ENCODE measurements around the gene HOXB3.

Gene HOXB3

DNA sequence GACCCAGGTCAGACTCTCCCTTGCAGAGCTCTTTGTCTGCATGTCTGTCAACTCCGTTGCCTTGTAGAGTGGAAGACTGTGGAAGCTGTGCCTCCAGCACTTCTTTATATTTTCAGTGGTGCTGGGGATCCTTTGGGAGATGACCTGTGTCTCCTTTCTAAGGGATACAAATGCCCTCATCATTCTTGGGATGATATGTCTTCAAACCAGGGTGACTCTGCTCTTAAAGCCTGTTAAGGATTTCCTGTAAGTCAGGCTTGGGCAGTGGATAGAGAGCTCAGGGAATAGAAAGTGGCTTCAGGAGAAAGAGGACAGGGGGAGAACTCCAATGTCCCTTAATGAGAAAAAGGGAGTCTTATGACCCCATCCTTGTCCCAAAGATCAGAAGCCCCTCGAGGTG lies 1.5 kb downstream of the HOXB3 start:
- in situ Hi-C loops (cut with MboI; ENCODE audit: low sequenced_read_pairs), result no loop called here

GRCh38 chr17:48588074-48588415 lies 2.0 kb downstream of the HOXB3 start:
- in situ Hi-C loops (cut with MboI; ENCODE audit: low sequenced_read_pairs), result no loop called here

- in situ Hi-C loops (cut with MboI; ENCODE audit: low sequenced_read_pairs), result no loop called here
Observed at GRCh38 chr17:48587276-48588073, 2.6 kb downstream of the HOXB3 start.

GRCh38 chr17:48586355-48587258 lies 3.4 kb downstream of the HOXB3 start:
- in situ Hi-C loops (cut with MboI; ENCODE audit: low sequenced_read_pairs), result no loop called here

- in situ Hi-C loops (cut with MboI; ENCODE audit: low sequenced_read_pairs), result no loop called here
Observed at GRCh38 chr17:48584223-48584741, 5.8 kb downstream of the HOXB3 start.

DNA sequence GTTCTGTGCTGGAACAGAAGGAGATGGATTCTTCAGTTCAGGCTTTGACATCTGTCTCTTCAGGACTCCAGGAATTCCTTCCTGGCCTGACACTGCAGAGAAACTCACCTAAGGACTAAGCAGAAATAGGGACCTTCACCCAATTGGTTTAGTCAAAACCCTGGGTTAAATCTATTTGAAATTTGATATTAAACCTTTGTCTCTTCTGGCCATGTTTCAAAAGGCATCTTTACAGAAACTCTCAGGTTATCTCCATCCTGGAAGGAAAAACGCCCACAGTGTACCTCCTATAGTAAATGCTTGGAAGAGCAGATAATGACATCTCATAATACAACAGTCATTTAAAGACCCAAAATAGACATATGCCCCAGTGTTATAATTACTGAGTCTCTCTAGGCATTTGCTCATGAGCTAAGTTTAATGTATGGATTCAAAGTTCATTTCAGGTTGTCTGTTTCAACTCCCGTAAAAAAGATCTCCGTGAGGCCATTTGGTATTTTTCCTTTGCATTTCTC lies 6.3 kb downstream of the HOXB3 start:
- in situ Hi-C loops (cut with MboI; ENCODE audit: low sequenced_read_pairs), result no loop called here

DNA sequence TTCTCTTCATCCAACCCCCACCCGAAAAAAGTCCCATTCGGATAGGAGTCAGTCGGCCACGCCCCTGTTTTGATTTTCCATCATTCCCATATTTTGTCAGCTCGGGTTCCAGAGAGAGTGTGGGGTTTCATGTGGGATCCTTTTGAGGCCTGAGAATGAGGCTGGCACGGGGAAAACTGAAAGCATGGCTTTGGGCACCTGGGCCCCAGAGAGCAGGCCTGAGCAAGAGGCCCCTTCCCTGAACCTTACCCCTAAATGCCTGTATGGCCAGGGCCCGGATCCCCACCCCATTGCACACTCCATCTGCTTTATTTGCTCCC lies 7.3 kb downstream of the HOXB3 start:
- in situ Hi-C loops (cut with MboI; ENCODE audit: low sequenced_read_pairs), result no loop called here

DNA sequence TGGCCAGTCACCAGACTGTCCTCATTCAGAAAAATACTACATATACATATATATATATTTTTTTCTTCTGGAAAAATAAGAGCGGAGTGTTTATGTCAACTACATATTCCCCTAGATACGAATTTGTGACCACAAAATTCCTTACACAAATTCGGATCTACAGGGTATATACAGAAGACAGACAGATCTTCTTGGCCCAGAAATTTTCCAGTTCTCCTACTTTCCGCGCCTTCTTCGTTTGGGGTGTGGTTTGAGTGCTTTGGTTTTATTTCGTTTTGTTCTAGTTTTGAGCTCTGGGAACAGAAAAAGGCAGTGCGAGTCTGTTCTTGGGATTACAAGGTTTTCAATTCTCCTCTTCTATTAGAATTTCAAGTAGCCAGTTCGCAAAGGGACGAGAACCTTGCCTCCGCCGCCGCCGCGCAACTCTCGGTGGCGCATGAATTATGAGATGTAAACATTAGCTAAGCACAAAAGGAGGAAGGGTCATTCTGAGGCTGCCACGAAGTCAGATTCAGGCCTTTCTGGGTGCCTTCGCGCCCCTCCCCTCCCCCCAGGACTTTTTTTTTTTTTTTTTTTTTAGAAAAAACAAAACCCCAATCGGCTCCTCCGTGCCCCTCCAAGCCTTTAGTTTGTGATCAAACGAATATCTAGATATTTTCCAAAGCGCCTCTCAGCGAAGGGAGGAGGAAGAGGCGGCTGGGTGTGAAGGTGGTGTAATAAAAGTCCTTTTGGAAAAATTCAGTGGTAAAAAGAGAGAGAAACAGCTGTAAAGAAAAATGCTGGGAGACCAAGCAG lies 10.1 kb downstream of the HOXB3 start:
- in situ Hi-C loops (cut with MboI; ENCODE audit: low sequenced_read_pairs), result no loop called here

DNA sequence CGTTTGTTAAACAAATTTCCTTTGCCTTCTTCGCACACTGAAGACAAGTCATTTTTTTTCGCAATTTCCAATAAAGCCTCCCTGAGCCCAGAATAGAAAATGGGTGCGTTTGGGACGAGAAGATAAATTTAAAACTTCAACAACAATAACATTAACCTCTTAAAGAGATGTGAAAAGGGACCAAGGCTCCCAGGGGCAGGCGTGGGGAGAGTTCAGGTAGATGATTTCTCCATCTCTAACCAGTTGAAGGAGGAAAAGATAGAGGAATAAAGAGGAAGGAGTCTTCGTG lies 10.6 kb downstream of the HOXB3 start:
- in situ Hi-C loops (cut with MboI; ENCODE audit: low sequenced_read_pairs), result no loop called here

DNA sequence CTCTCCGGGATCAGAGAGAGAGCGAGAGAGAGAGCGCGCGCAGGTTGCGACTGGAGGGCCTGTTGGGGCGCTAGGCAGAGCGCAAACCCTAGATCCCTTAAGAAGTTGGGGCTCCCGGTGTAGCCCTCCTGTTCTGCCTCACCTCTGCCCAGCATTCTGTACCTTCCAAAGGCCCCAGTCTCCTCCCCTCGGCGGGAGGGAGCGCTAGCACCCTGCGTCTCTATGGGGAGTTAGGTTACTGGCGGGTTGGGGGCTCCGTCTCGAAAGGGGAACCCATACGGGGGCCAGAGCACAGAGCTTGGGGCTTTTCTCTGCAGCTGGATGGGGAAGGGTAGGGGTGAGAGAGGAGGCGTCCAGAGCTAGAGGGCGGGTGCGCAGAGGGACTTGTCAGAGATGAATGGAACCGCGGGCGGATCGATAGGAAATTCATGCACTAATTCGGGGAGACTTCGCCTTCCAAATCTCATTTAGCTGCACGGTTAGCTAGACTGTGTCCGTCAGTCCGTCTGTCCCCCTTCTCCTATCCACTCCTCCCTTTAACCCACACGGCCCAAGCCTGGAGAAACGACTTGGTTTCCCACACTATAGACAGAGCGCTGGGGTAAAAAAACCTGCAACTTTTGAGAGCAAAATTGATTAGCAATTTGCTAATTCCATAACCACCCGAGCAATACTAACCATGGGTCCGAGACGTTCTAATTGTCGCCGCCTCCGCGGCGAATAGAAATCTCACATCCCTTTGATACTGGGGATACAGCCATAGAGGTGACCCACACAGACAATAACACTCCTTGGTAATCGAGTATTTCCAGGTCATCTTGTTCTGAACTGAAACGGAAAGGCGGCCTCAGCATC lies 11.2 kb downstream of the HOXB3 start:
- in situ Hi-C loops (cut with MboI; ENCODE audit: low sequenced_read_pairs), result no loop called here

DNA sequence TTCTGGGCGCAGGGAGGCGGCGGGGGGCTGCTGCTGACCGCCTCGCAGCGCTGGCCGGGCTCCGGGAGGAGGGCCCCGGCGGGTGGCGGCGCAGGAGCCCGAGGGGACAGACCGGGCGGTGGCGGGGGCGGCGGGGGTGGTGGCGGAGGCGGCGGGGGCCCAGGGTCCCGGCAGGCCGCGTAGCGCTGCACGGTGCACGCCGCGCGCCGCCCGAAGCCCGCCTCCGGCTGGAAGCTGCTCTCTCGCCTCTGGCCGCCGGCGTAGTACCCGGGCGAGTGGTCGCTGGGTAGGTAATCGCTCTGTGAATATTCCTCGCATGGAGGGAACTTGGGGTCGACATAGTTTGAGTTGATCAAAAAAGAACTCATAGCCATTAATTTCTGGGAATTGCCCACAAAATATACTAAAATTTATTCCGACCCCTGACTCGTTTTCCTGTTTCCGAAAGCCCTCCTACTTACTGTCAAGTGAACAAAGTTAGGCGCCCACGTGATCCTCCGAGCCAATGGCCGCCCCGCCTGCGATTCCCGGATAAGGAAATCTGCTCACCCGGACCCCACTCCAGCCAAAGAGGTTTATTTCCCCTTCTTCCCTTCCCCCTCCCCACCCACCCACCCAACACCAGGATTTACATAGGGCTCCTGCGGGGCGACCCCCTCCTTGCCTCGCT lies 12.0 kb downstream of the HOXB3 start, which contains the start of gene HOXB4:
Gene HOXB4, minus strand, starts transcription at position 405 of the 670 bp plus-strand sequence. Its CDS starts 31 bp downstream, at position 374.
- in situ Hi-C loops (cut with MboI; ENCODE audit: low sequenced_read_pairs), result no loop called here

DNA sequence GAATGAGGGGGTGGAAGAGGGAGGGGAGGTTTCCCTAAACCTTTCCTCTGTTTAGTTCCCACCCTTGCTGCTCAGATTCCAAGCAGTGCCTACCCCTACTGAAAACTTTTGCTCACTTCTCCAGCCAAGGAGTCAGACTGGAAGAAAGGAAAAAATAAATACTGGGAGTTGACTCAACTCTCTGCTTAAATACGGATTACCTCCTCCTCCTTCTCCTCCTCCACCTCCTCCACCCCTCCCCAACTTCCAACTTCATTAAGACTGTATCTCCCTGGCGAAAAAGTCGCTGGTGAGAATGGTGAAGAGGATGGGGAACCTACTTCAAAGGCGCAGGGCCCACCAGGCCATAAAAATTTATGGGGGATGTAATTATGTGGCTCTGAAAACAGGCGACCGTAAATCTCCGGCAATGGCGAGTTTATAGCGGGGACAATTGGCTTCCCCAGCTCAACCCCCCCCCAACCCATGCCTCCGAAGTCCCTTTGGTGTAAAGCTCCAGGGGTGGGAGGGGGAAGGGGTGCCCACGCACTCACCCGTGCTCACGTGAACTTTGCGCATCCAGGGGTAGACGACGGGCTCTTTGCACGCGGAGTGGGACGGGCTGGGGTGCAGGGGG lies 12.6 kb downstream of the HOXB3 start:
- in situ Hi-C loops (cut with MboI; ENCODE audit: low sequenced_read_pairs), result no loop called here

GRCh38 chr17:48576479-48577309 lies 13.3 kb downstream of the HOXB3 start:
- in situ Hi-C loops (cut with MboI; ENCODE audit: low sequenced_read_pairs), result no loop called here

DNA sequence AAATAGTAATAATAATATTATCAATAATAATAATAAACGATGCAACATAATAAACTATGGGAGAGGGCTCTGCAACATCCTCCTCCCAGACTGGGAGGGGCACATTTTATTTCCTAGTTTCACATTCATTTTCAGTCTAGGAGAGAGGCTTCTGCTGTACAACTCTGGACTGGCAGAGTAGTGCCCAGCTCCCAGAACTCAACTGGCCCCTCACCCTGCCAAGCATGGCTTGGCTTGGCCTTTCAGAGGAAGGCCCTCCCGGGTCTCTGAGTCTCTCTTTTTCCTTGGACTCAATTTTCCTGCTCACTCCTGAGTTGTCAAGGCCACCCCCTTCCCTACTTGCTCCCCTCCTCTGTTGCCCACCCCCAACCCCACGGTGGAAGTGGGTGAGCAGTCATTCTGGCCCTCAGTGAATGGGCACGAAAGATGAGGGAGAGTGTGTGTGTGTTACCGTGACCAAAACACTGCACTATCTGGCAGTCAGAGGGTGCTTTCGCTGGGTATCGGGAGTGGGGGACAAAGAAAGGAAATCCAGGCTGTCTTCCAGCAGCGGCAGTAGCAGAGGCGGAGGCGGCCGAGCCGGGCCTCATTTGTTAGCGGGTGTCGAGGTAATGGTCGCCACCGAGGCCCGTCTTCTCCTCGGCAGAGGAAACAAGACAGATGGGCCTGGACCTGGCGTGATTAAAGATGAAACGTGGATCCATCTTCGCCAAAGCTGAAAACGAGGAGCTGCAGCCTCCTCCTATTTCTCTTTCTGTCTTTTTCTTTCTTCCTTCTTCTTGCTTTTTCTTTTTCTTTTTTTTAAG lies 14.2 kb downstream of the HOXB3 start:
- in situ Hi-C loops (cut with MboI; ENCODE audit: low sequenced_read_pairs), result no loop called here

- in situ Hi-C loops (cut with MboI; ENCODE audit: low sequenced_read_pairs), result no loop called here
Observed at GRCh38 chr17:48575066-48575582, 14.9 kb downstream of the HOXB3 start.

GRCh38 chr17:48574505-48575065 lies 15.5 kb downstream of the HOXB3 start:
- in situ Hi-C loops (cut with MboI; ENCODE audit: low sequenced_read_pairs), result no loop called here

- in situ Hi-C loops (cut with MboI; ENCODE audit: low sequenced_read_pairs), result no loop called here
Observed at GRCh38 chr17:48571826-48572417, 18.1 kb downstream of the HOXB3 start.

Data from HL-60/S4 treated with retinoic acid at 250 ng/mL for 4 days and 3 days (cell line).